Trophoblast cell (in vitro differentiated cells and primary cell): Measurements from ENCODE around the gene SLAMF9.

ENCODE experiments used
- DNase-seq, 2 donors: peaks; one replicate each; pipeline ENCODE4 v3.0.0-alpha.2; 2016
- H2AFZ ChIP-seq: 2 replicates; pipeline ENCODE4 v1.6.1; 2013; ENCODE audit warnings: low read length, moderate library complexity, mild to moderate bottlenecking; ENCODE audit not compliant: insufficient read depth, poor library complexity
- H2AK5ac ChIP-seq: 2 replicates; pipeline ENCODE4 v1.6.1; 2013; ENCODE audit warnings: mild to moderate bottlenecking, low read length
- H2BK120ac ChIP-seq: 2 replicates; pipeline ENCODE4 v1.6.1; 2013; ENCODE audit warnings: low read length, mild to moderate bottlenecking, moderate library complexity; ENCODE audit not compliant: insufficient read depth, poor library complexity
- H2BK12ac ChIP-seq: 2 replicates; pipeline ENCODE4 v1.6.1; 2013; ENCODE audit warnings: mild to moderate bottlenecking, low read length, moderate library complexity
- H2BK5ac ChIP-seq: 2 replicates; pipeline ENCODE4 v1.6.1; 2013; ENCODE audit warnings: low read length, low read depth, moderate library complexity, mild to moderate bottlenecking; ENCODE audit not compliant: poor library complexity
- H3K14ac ChIP-seq: 2 replicates; pipeline ENCODE4 v1.6.1; 2013; ENCODE audit warnings: mild to moderate bottlenecking, low read length
- H3K18ac ChIP-seq: 2 replicates; pipeline ENCODE4 v1.6.1; 2013; ENCODE audit warnings: mild to moderate bottlenecking, low read length
- H3K23ac ChIP-seq: 2 replicates; pipeline ENCODE4 v1.6.1; 2013; ENCODE audit warnings: low read length
- H3K27ac ChIP-seq: 2 replicates; pipeline ENCODE4 v1.5.1; 2013; ENCODE audit warnings: low read depth, mild to moderate bottlenecking, inconsistent platforms, low read length, moderate library complexity
- H3K27me3 ChIP-seq: 2 replicates; pipeline ENCODE4 v1.6.1; 2013; ENCODE audit warnings: inconsistent platforms, mild to moderate bottlenecking, low read length, moderate library complexity; ENCODE audit not compliant: insufficient read depth
- H3K36me3 ChIP-seq, 2 experiments: 1 replicate in 1 of 2; 2 replicates in 1 of 2; pipeline ENCODE4 v1.6.1; 2013; ENCODE audit warnings: low read length in 2 of 2, mild to moderate bottlenecking in 2 of 2, moderate library complexity in 1 of 2; ENCODE audit not compliant: insufficient read depth in 2 of 2, control insufficient read depth in 1 of 2
- H3K4ac ChIP-seq: 2 replicates; pipeline ENCODE4 v1.6.1; 2013; ENCODE audit warnings: low read depth, mild to moderate bottlenecking, low read length, moderate library complexity
- H3K4me1 ChIP-seq, 2 experiments: 1 replicate in 1 of 2; 2 replicates in 1 of 2; pipeline ENCODE4 v1.6.1; 2013; ENCODE audit warnings: low read length in 2 of 2, mild to moderate bottlenecking in 2 of 2, moderate library complexity in 1 of 2; ENCODE audit not compliant: insufficient read depth in 2 of 2, control insufficient read depth in 1 of 2
- H3K4me2 ChIP-seq: 2 replicates; pipeline ENCODE4 v1.6.1; 2013; ENCODE audit warnings: inconsistent platforms, mild to moderate bottlenecking, low read length, moderate library complexity
- H3K4me3 ChIP-seq: 2 replicates; pipeline ENCODE4 v1.5.1; 2013; ENCODE audit warnings: mild to moderate bottlenecking, low read depth, low read length, inconsistent platforms
- H3K79me1 ChIP-seq: one replicate; pipeline ENCODE4 v1.6.1; 2013; ENCODE audit warnings: low read length
- H3K79me2 ChIP-seq: 2 replicates; pipeline ENCODE4 v1.6.1; 2013; ENCODE audit warnings: low read length, mild to moderate bottlenecking; ENCODE audit not compliant: control insufficient read depth, insufficient read depth, poor library complexity
- H3K9ac ChIP-seq: 2 replicates; pipeline ENCODE4 v1.6.1; 2013; ENCODE audit warnings: mild to moderate bottlenecking, low read length
- H3K9me3 ChIP-seq: 2 replicates; pipeline ENCODE4 v1.6.1; 2013; ENCODE audit warnings: low read depth, mild to moderate bottlenecking, control low read depth, inconsistent platforms, low read length; ENCODE audit not compliant: insufficient read depth
- H4K12ac ChIP-seq: 2 replicates; pipeline ENCODE4 v1.6.1; 2013; ENCODE audit warnings: low read depth, mild to moderate bottlenecking, low read length, moderate library complexity
- H4K8ac ChIP-seq: 2 replicates; pipeline ENCODE4 v1.6.1; 2013; ENCODE audit warnings: low read depth, mild to moderate bottlenecking, low read length, moderate library complexity
- H4K91ac ChIP-seq: one replicate; pipeline ENCODE4 v1.6.1; 2013; ENCODE audit warnings: low read depth, mild to moderate bottlenecking, low read length, moderate library complexity
- WGBS: extraction: QIAGEN DNeasy Blood & Tissue Kit; methylation state at CpG from one replicate; pipeline ENCODE4 v1.1.7; 2013; ENCODE audit warnings: missing lambda C conversion rate; ENCODE audit not compliant: insufficient read length, insufficient coverage; ENCODE audit errors: extremely low coverage; 5-methylcytosine and 5-hydroxymethylcytosine counted together

Gene SLAMF9

DNA sequence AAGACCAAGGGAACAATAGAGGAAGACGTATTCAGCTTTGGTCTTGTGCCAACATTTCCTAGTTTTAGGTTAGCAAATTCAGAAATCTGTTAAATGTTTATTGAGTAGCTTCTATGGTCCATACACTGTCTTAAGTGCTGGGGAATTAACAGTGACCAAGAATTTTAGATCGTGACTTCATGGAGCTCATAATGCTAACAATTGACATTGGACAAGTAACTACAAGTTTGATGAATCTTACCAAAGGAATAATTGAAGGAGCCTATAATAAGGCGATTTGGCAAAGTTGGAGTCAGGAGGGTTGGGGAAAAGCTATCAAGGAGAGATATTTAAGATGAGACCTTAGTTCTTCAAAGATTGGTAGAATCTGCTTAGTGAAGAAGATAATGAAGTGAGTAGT lies 1.4 kb upstream of the SLAMF9 start:
- no CpG with 5 or more reads among the region's 3 CpGs for WGBS
- Histone ChIP-seq H4K8ac (no peak overlapping the region), H2BK12ac (no peak overlapping the region), H3K36me3 (no peaks in the 10 kb centered on the region), H3K9ac (no peak overlapping the region), H3K14ac (no peak overlapping the region), H4K12ac (no peak overlapping the region), H3K23ac (no peak overlapping the region), H2BK120ac (no peak overlapping the region), H4K91ac (no peak overlapping the region), H2BK5ac (no peak overlapping the region), H2AFZ (no peak overlapping the region), H3K27me3 (no peaks in the 10 kb centered on the region), H3K79me2 (no peaks in the 10 kb centered on the region), H3K4me2 (no peak overlapping the region), H3K27ac (no peak overlapping the region), H3K4ac (no peak overlapping the region), H3K79me1 (no peaks in the 10 kb centered on the region), H3K4me1 (peaks cover 7 to 9% of the 10 kb centered on the region in 2 experiments), H2AK5ac (no peak overlapping the region), H3K18ac (no peak overlapping the region), H3K9me3 (peaks cover 3% of the 10 kb centered on the region), H3K4me3 (no peak overlapping the region)
- DNase-seq: no peak

GRCh38 chr1:159952932-159953331 lies 1.1 kb downstream of the SLAMF9 start:
- H3K4me2 ChIP-seq: no peak overlapping the region
- H3K18ac ChIP-seq: no peak overlapping the region
- no peak overlapping the region for H4K12ac ChIP-seq
- no peak overlapping the region for H2AK5ac ChIP-seq
- H4K91ac ChIP-seq: no peak overlapping the region
- H3K4ac ChIP-seq: no peak overlapping the region
- no peak overlapping the region for H3K23ac ChIP-seq
- H3K36me3 ChIP-seq: no peaks in the 10 kb centered on the region
- H3K79me2 ChIP-seq: no peaks in the 10 kb centered on the region
- no peak for DNase-seq
- no peak overlapping the region for H3K9ac ChIP-seq
- H3K9me3 ChIP-seq: peaks cover 2% of the 10 kb centered on the region
- peaks cover 0 to 2% of the 10 kb centered on the region in 2 experiments for H3K4me1 ChIP-seq
- H3K27ac ChIP-seq: no peak overlapping the region
- H3K14ac ChIP-seq: no peak overlapping the region
- H2BK5ac ChIP-seq: no peak overlapping the region
- H2AFZ ChIP-seq: no peak overlapping the region
- no peaks in the 10 kb centered on the region for H3K27me3 ChIP-seq
- H4K8ac ChIP-seq: no peak overlapping the region
- no peaks in the 10 kb centered on the region for H3K79me1 ChIP-seq
- no CpG with 5 or more reads among the region's 5 CpGs for WGBS
- H3K4me3 ChIP-seq: no peak overlapping the region
- H2BK120ac ChIP-seq: no peak overlapping the region
- H2BK12ac ChIP-seq: no peak overlapping the region

DNA sequence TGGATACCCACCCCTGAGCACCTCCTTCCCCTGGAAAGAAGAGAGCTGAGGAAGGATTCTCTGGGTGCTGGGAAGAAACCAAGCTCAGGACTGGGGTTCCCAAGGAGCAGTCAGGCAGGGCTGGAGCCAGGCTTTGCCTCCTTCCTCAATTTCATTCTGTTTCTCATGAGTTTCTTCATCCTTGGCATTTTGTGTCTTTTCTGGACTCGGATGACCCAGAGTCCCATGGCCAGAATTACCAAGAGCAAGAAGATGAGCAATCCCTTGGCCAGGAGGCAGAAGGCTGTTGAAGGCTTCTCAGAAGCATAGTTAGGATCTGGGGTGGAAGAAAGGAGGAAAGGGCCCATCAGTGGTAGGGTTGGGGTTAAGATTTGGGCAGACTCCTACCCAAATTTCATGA lies 2.5 kb downstream of the SLAMF9 start:
- Histone ChIP-seq H4K91ac (no peak overlapping the region), H3K36me3 (no peaks in the 10 kb centered on the region), H3K27ac (no peak overlapping the region), H3K14ac (no peak overlapping the region), H2BK120ac (no peak overlapping the region), H3K9ac (no peak overlapping the region), H3K4ac (no peak overlapping the region), H3K18ac (no peak overlapping the region), H3K23ac (no peak overlapping the region), H3K4me1 (peaks cover 0 to 3% of the 10 kb centered on the region in 2 experiments), H3K27me3 (no peaks in the 10 kb centered on the region), H2AFZ (no peak overlapping the region), H2BK5ac (no peak overlapping the region), H3K4me3 (no peak overlapping the region), H2BK12ac (no peak overlapping the region), H3K9me3 (peaks cover 2% of the 10 kb centered on the region), H3K4me2 (no peak overlapping the region), H4K12ac (no peak overlapping the region), H3K79me1 (no peaks in the 10 kb centered on the region), H4K8ac (no peak overlapping the region), H3K79me2 (no peaks in the 10 kb centered on the region), H2AK5ac (no peak overlapping the region)
- WGBS: no CpG with 5 or more reads among the region's 1 CpG
- no peak for DNase-seq

DNA sequence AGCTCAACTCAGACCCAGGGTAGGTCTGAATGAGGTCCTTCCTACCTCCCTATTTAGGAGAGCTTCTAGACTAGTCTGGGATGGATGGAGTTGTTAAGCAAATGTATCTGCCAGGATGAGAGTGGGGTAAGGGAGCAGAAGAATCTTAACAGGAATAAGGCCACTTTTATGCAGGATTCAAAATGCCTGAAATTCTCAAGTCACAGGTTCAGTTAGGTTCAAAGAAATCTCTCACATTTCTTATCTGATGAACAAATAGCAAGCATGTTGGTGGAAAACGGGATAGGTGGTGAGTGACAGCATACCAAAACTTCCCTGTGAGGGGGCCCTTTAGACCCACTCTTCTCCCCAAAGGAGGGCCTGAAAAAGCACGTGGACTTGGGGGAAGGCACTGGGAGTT lies 3.0 kb downstream of the SLAMF9 start:
- H3K36me3 ChIP-seq: no peaks in the 10 kb centered on the region
- H3K18ac ChIP-seq: no peak overlapping the region
- no peak overlapping the region for H3K14ac ChIP-seq
- H3K4me3 ChIP-seq: no peak overlapping the region
- no peak overlapping the region for H4K12ac ChIP-seq
- no peak overlapping the region for H2BK12ac ChIP-seq
- no peak overlapping the region for H4K8ac ChIP-seq
- H2AFZ ChIP-seq: no peak overlapping the region
- peaks cover 2 to 6% of the 10 kb centered on the region in 2 experiments for H3K4me1 ChIP-seq
- no peaks in the 10 kb centered on the region for H3K79me1 ChIP-seq
- H3K9me3 ChIP-seq: peaks cover 2% of the 10 kb centered on the region
- H3K27me3 ChIP-seq: no peaks in the 10 kb centered on the region
- peak in 1 of 2 donors; percentile 52 for DNase-seq
- H4K91ac ChIP-seq: no peak overlapping the region
- H3K79me2 ChIP-seq: no peaks in the 10 kb centered on the region
- H3K23ac ChIP-seq: no peak overlapping the region
- no peak overlapping the region for H3K9ac ChIP-seq
- no peak overlapping the region for H3K27ac ChIP-seq
- no peak overlapping the region for H2BK120ac ChIP-seq
- H2BK5ac ChIP-seq: no peak overlapping the region
- no peak overlapping the region for H3K4ac ChIP-seq
- WGBS: no CpG with 5 or more reads among the region's 2 CpGs
- H2AK5ac ChIP-seq: no peak overlapping the region
- no peak overlapping the region for H3K4me2 ChIP-seq
